Keratinocyte (primary cell): ENCODE data around the gene NAMPT. TPM values are rescaled to one million over a fixed set of nuclear protein-coding genes. Genes with fewer than 3 reads are reported as not detected.

Experiments used
- DNase-seq: peaks from one replicate; pipeline ENCODE4 v3.0.0-alpha.2; 2011; ENCODE audit warnings: low read depth, missing footprints, low spot score
- FAIRE-seq: peaks from 2 replicates; lab custom pipeline; 2011; peaks lifted over from hg19 to GRCh38; lab: Jason Lieb, UNC
- H2AFZ ChIP-seq: 2 replicates; pipeline ENCODE4 v1.6.0; 2012; ENCODE audit warnings: low read length, control low read depth, inconsistent platforms; ENCODE audit not compliant: control insufficient read depth
- H3K27ac ChIP-seq: 2 replicates; pipeline ENCODE4 v1.5.1; 2011; ENCODE audit warnings: low read length; ENCODE audit not compliant: control insufficient read depth, insufficient read depth
- H3K27me3 ChIP-seq: 3 replicates; pipeline ENCODE4 v1.6.0; 2011; ENCODE audit warnings: low read length; ENCODE audit not compliant: control insufficient read depth, insufficient read depth; ENCODE audit errors: extremely low read depth
- H3K36me3 ChIP-seq, 2 experiments: 2 replicates in 1 of 2; 3 replicates in 1 of 2; pipeline ENCODE4 v1.5.1; 2011; ENCODE audit warnings: low read length in 2 of 2, mild to moderate bottlenecking in 1 of 2; ENCODE audit not compliant: control insufficient read depth in 2 of 2, insufficient read depth in 2 of 2; ENCODE audit errors: extremely low read depth in 1 of 2
- H3K4me1 ChIP-seq: 3 replicates; pipeline ENCODE4 v1.5.1; 2011; ENCODE audit warnings: low read length; ENCODE audit not compliant: control insufficient read depth, insufficient read depth; ENCODE audit errors: extremely low read depth
- H3K4me2 ChIP-seq: 3 replicates; pipeline ENCODE4 v1.6.0; 2011; ENCODE audit warnings: low read depth, low read length; ENCODE audit not compliant: control insufficient read depth, insufficient read depth; ENCODE audit errors: extremely low read depth
- H3K4me3 ChIP-seq, 3 experiments: fragments of 200-600 bp in 1 of 3; sonication (generic) in 1 of 3; 2 replicates in 2 of 3; 3 replicates in 1 of 3; pipeline ENCODE4 v1.5.1; 2011 to 2016; ENCODE audit warnings: low read length in 3 of 3, mild to moderate bottlenecking in 3 of 3, control low read depth in 2 of 3, inconsistent platforms in 1 of 3, low read depth in 1 of 3, mixed read lengths in 1 of 3, mixed run types in 1 of 3, moderate library complexity in 1 of 3; ENCODE audit not compliant: control insufficient read depth in 2 of 3, insufficient read depth in 2 of 3; ENCODE audit errors: extremely low read depth in 1 of 3
- H3K79me2 ChIP-seq: 2 replicates; pipeline ENCODE4 v1.6.0; 2012; ENCODE audit warnings: low read length; ENCODE audit not compliant: control insufficient read depth, insufficient read depth
- H3K9ac ChIP-seq: 3 replicates; pipeline ENCODE4 v1.6.0; 2011; ENCODE audit warnings: low read length; ENCODE audit not compliant: control insufficient read depth, insufficient read depth; ENCODE audit errors: extremely low read depth
- H3K9me1 ChIP-seq: 3 replicates; pipeline ENCODE4 v1.6.0; 2011; ENCODE audit warnings: low read length; ENCODE audit not compliant: control insufficient read depth, insufficient read depth; ENCODE audit errors: extremely low read depth
- H3K9me3 ChIP-seq: 2 replicates; pipeline ENCODE4 v1.5.1; 2012; ENCODE audit warnings: low read depth, low read length; ENCODE audit not compliant: control insufficient read depth
- H4K20me1 ChIP-seq: 3 replicates; pipeline ENCODE4 v1.6.0; 2011; ENCODE audit warnings: low read length; ENCODE audit not compliant: control insufficient read depth, insufficient read depth; ENCODE audit errors: extremely low read depth
- CTCF ChIP-seq, 3 experiments: IDR thresholded peaks in 1 of 3; conservative IDR thresholded peaks in 1 of 3; optimal IDR thresholded peaks in 1 of 3; 2 replicates in 2 of 3; 3 replicates in 1 of 3; pipeline versions ENCODE3 to v1.5.1; 2011; ENCODE audit warnings: low read length in 3 of 3, mild to moderate bottlenecking in 3 of 3, moderate library complexity in 2 of 3, control low read depth in 1 of 3, inconsistent platforms in 1 of 3; ENCODE audit not compliant: insufficient read depth in 2 of 3; ENCODE audit errors: extremely low read depth in 1 of 3
- EZH2 ChIP-seq: IDR thresholded peaks from one replicate; pipeline ENCODE4 v1.6.1; 2012; ENCODE audit warnings: inconsistent platforms, mild to moderate bottlenecking, low read length, moderate library complexity
- dilution Hi-C: fragments of 300-500 bp; cut with MboI; formaldehyde crosslinking; loops from one replicate; pipeline ENCODE4 v1.7.0; 2020; ENCODE audit warnings: low sequenced_read_pairs; ENCODE audit not compliant: extremely low pct_ligation_motif_present
- polyA plus RNA-seq, 5 experiments: library from polyadenylated mRNA; depleted of rRNA in 3 of 5; stranded (reverse) in 3 of 5; stranded (forward) in 1 of 5; unstranded in 1 of 5; fragments of >200 nt; gene quantifications; 1 replicate in 1 of 5; 2 replicates in 3 of 5; 3 replicates in 1 of 5; pipeline versions ENCODE4 v1.2.1 to v1.2.3, GENCODE V29; 2011 to 2012; ENCODE audit warnings: missing spikeins in 2 of 5, low read depth in 1 of 5, low replicate concordance in 1 of 5

Gene NAMPT
- polyA plus RNA-seq, 1 donor (not counting 4 experiments of a cell fraction or from before 2014, with no cell fraction given), result 94.2 TPM

- H3K9me1 ChIP-seq, result no peaks in the 10 kb centered on the region
- DNase-seq (no peak), FAIRE-seq (no peak)
- no peak overlapping the region for H3K27ac ChIP-seq
- no peaks in the 10 kb centered on the region for H3K36me3 ChIP-seq
- dilution Hi-C loops, result no loop called here
- peaks cover 22% of the 10 kb centered on the region for H3K4me1 ChIP-seq
- H3K27me3 ChIP-seq, result no peaks in the 10 kb centered on the region
- no peaks in the 10 kb centered on the region for H3K9me3 ChIP-seq
- H4K20me1 ChIP-seq, result no peaks in the 10 kb centered on the region
- no peak overlapping the region for H2AFZ ChIP-seq
- H3K4me2 ChIP-seq, result peak overlapping the region; percentile 9
- TF ChIP-seq CTCF (optimal IDR thresholded peaks at IDR 0.05 in 1 of 3, IDR thresholded peaks at IDR 0.05 in 1 of 3, conservative IDR thresholded peaks at IDR 0.05 in 1 of 3; ENCODE audit: extremely low read depth in 1 of 3, insufficient read depth in 2 of 3, low read length in 3 of 3) (no peak), EZH2 (no peak)
- no peaks in the 10 kb centered on the region for H3K79me2 ChIP-seq
- H3K4me3 ChIP-seq, result no peak overlapping the region
- H3K9ac ChIP-seq, result no peak overlapping the region
Measured at GRCh38 chr7:106312906-106313305, 28.1 kb upstream of the NAMPT start.

- FAIRE-seq, result peak; percentile 88
- Histone ChIP-seq H3K36me3 (no peaks in the 10 kb centered on the region), H3K9me1 (no peaks in the 10 kb centered on the region), H2AFZ (no peak overlapping the region), H3K4me2 (no peak overlapping the region), H3K4me3 (no peak overlapping the region), H3K4me1 (peaks cover 20% of the 10 kb centered on the region), H3K27me3 (no peaks in the 10 kb centered on the region), H3K27ac (no peak overlapping the region), H3K9me3 (no peaks in the 10 kb centered on the region), H4K20me1 (no peaks in the 10 kb centered on the region), H3K79me2 (no peaks in the 10 kb centered on the region), H3K9ac (no peak overlapping the region)
- dilution Hi-C loops, result no loop called here
- DNase-seq, result no peak
- no peak for TF ChIP-seq EZH2
- no peak for TF ChIP-seq CTCF (optimal IDR thresholded peaks at IDR 0.05 in 1 of 3, IDR thresholded peaks at IDR 0.05 in 1 of 3, conservative IDR thresholded peaks at IDR 0.05 in 1 of 3; ENCODE audit: extremely low read depth in 1 of 3, insufficient read depth in 2 of 3, low read length in 3 of 3)
Measured at GRCh38 chr7:106312099-106312871, 27.5 kb upstream of the NAMPT start.
